GM18870 (cell line): Measurements from ENCODE around the gene DIPK2B.

Experiments used
- ATAC-seq: cut with Tn5 transposase; IDR thresholded peaks from one replicate; pipeline ENCODE4 v1.9.1; 2021; ENCODE audit warnings: moderate library complexity; ENCODE audit not compliant: unreplicated experiment

The DIPK2B gene

GRCh38 chrX:45200741-45201234, at the start of gene DIPK2B:
TSS of gene DIPK2B (minus strand) at chrX:45200876. CDS start at chrX:45200826, 50 bp downstream.
- no peak for ATAC-seq

- no peak for ATAC-seq
Measured at GRCh38 chrX:45240301-45240700, 39.6 kb upstream of the DIPK2B start.

GRCh38 chrX:45238489-45238888, 37.8 kb upstream of the DIPK2B start:
- no peak for ATAC-seq

- no peak for ATAC-seq
Measured at GRCh38 chrX:45233531-45233930, 32.9 kb upstream of the DIPK2B start.

- no peak for ATAC-seq
Measured at GRCh38 chrX:45232139-45232538, 31.5 kb upstream of the DIPK2B start.

- ATAC-seq = no peak
Measured at GRCh38 chrX:45230410-45230809, 29.7 kb upstream of the DIPK2B start.

- ATAC-seq = no peak
Measured at GRCh38 chrX:45229348-45229747, 28.7 kb upstream of the DIPK2B start.

GRCh38 chrX:45228126-45228525, 27.4 kb upstream of the DIPK2B start:
- no peak for ATAC-seq

GRCh38 chrX:45208121-45208856, 7.6 kb upstream of the DIPK2B start:
- ATAC-seq = no peak

- no peak for ATAC-seq
Measured at GRCh38 chrX:45202171-45202570, 1.5 kb upstream of the DIPK2B start.

GRCh38 chrX:45198706-45199105, 2.0 kb downstream of the DIPK2B start:
- ATAC-seq = no peak

GRCh38 chrX:45198301-45198700, 2.4 kb downstream of the DIPK2B start:
- no peak for ATAC-seq

GRCh38 chrX:45196701-45197100, 4.0 kb downstream of the DIPK2B start:
- ATAC-seq = no peak

GRCh38 chrX:45191820-45192409, 8.8 kb downstream of the DIPK2B start:
- no peak for ATAC-seq

- no peak for ATAC-seq
Measured at GRCh38 chrX:45191383-45191782, 9.3 kb downstream of the DIPK2B start.

- ATAC-seq = no peak
Measured at GRCh38 chrX:45187731-45188130, 12.9 kb downstream of the DIPK2B start.

GRCh38 chrX:45186643-45187026, 14.0 kb downstream of the DIPK2B start:
- ATAC-seq = peak; percentile 23

- ATAC-seq = no peak
Measured at GRCh38 chrX:45184211-45184610, 16.5 kb downstream of the DIPK2B start.

GRCh38 chrX:45172890-45173289, 27.8 kb downstream of the DIPK2B start:
- ATAC-seq = no peak

- ATAC-seq = no peak
Measured at GRCh38 chrX:45166781-45167180, 33.9 kb downstream of the DIPK2B start.

- ATAC-seq = no peak
Measured at GRCh38 chrX:45165726-45166125, 35.0 kb downstream of the DIPK2B start.

GRCh38 chrX:45164995-45165394, 35.7 kb downstream of the DIPK2B start:
- no peak for ATAC-seq
